Esophagus (tissue), 2 donors: Measurements from ENCODE around the gene RNF31. TPM values are rescaled to one million over a fixed set of nuclear protein-coding genes. Genes with fewer than 3 reads are reported as not detected.

Source experiments
- H3K27ac ChIP-seq, 2 donors: one replicate each; pipeline ENCODE4 v1.5.1; 2013; ENCODE audit warnings: low read depth in 2 of 2, mild to moderate bottlenecking in 2 of 2, inconsistent platforms in 1 of 2, low read length in 1 of 2, moderate library complexity in 1 of 2
- H3K27me3 ChIP-seq, 2 donors: one replicate each; pipeline ENCODE4 v1.6.1; 2013; ENCODE audit warnings: low read length in 2 of 2, control low read depth in 1 of 2, mild to moderate bottlenecking in 1 of 2; ENCODE audit not compliant: insufficient read depth in 2 of 2, control insufficient read depth in 1 of 2
- H3K36me3 ChIP-seq, 2 donors: one replicate each; pipeline ENCODE4 v1.6.1; 2013; ENCODE audit warnings: low read length in 1 of 2; ENCODE audit not compliant: control insufficient read depth in 2 of 2, insufficient read depth in 2 of 2
- H3K4me1 ChIP-seq, 2 donors: one replicate each; pipeline ENCODE4 v1.6.1; 2013; ENCODE audit warnings: low read length in 1 of 2; ENCODE audit not compliant: control insufficient read depth in 2 of 2, insufficient read depth in 2 of 2
- H3K4me3 ChIP-seq, 2 donors: one replicate each; pipeline ENCODE4 v1.5.1; 2013; ENCODE audit warnings: low read length in 2 of 2, mild to moderate bottlenecking in 2 of 2, low read depth in 1 of 2, moderate library complexity in 1 of 2
- H3K9me3 ChIP-seq, 2 donors: one replicate each; pipeline ENCODE4 v1.6.1; 2013; ENCODE audit warnings: mild to moderate bottlenecking in 2 of 2, low read depth in 1 of 2, low read length in 1 of 2, moderate library complexity in 1 of 2; ENCODE audit not compliant: control insufficient read depth in 2 of 2, insufficient read depth in 1 of 2
- WGBS, 2 donors: extraction: QIAGEN DNeasy Blood & Tissue Kit; methylation state at CpG; one replicate each; pipeline ENCODE4 v1.1.7; 2013; 5-methylcytosine and 5-hydroxymethylcytosine counted together
- polyA plus RNA-seq, 2 donors: library from polyadenylated mRNA; stranded (reverse); fragments of 200-250 nt; gene quantifications; one replicate each; pipeline ENCODE4 v1.2.3, GENCODE V29; 2013
- donor health status: healthy with polysubstance abuse.
- donor health status: Bipolar disorder and iron deficiency.

RNF31 gene
- polyA plus RNA-seq, 2 donors, result 27.4 to 70.6 TPM

- Histone ChIP-seq H3K4me1 (no peaks in the 10 kb centered on the region), H3K9me3 (no peaks in the 10 kb centered on the region), H3K36me3 (peaks cover 9 to 61% of the 10 kb centered on the region in 2 donors), H3K27me3 (no peaks in the 10 kb centered on the region), H3K4me3 (no peak overlapping the region), H3K27ac (peak overlapping the region in 1 of 2 donors; percentile 27)
- 84 to 86% methylated on average over 12 to 14 of the region's 14 CpGs for WGBS, 2 donors
Measured at GRCh38 chr14:24179294-24179960, 32.1 kb downstream of the RNF31 start.

- Histone ChIP-seq H3K36me3 (peaks cover 14 to 69% of the 10 kb centered on the region in 2 donors), H3K27me3 (no peaks in the 10 kb centered on the region), H3K4me3 (no peak overlapping the region), H3K4me1 (no peaks in the 10 kb centered on the region), H3K27ac (peak overlapping the region; percentile 27 to 43), H3K9me3 (no peaks in the 10 kb centered on the region)
- 64 to 65% methylated on average over 18 of the region's 18 CpGs for WGBS, 2 donors
Measured at GRCh38 chr14:24179961-24180796, 32.9 kb downstream of the RNF31 start.

- Histone ChIP-seq H3K4me1 (no peaks in the 10 kb centered on the region), H3K27ac (no peak overlapping the region), H3K27me3 (no peaks in the 10 kb centered on the region), H3K4me3 (no peak overlapping the region), H3K9me3 (no peaks in the 10 kb centered on the region), H3K36me3 (peaks cover 21 to 80% of the 10 kb centered on the region in 2 donors)
- WGBS, 2 donors, result 80 to 85% methylated on average over 19 of the region's 19 CpGs
Measured at GRCh38 chr14:24181371-24182077, 34.2 kb downstream of the RNF31 start.

GRCh38 chr14:24182110-24182882 is 35.0 kb downstream of the RNF31 start:
- Histone ChIP-seq H3K4me1 (peaks cover 0 to 3% of the 10 kb centered on the region in 2 donors), H3K27ac (no peak overlapping the region), H3K27me3 (no peaks in the 10 kb centered on the region), H3K36me3 (peaks cover 22 to 83% of the 10 kb centered on the region in 2 donors), H3K4me3 (no peak overlapping the region), H3K9me3 (no peaks in the 10 kb centered on the region)
- 84 to 87% methylated on average over 14 of the region's 14 CpGs for WGBS, 2 donors

GRCh38 chr14:24183014-24183481 is 35.8 kb downstream of the RNF31 start:
- peaks cover 0 to 10% of the 10 kb centered on the region in 2 donors for H3K4me1 ChIP-seq
- no peak overlapping the region for H3K27ac ChIP-seq
- H3K36me3 ChIP-seq, result peaks cover 19 to 80% of the 10 kb centered on the region in 2 donors
- WGBS, 2 donors, result 92 to 94% methylated on average over 15 of the region's 15 CpGs
- H3K9me3 ChIP-seq, result no peaks in the 10 kb centered on the region
- H3K4me3 ChIP-seq, result no peak overlapping the region
- H3K27me3 ChIP-seq, result no peaks in the 10 kb centered on the region

DNA sequence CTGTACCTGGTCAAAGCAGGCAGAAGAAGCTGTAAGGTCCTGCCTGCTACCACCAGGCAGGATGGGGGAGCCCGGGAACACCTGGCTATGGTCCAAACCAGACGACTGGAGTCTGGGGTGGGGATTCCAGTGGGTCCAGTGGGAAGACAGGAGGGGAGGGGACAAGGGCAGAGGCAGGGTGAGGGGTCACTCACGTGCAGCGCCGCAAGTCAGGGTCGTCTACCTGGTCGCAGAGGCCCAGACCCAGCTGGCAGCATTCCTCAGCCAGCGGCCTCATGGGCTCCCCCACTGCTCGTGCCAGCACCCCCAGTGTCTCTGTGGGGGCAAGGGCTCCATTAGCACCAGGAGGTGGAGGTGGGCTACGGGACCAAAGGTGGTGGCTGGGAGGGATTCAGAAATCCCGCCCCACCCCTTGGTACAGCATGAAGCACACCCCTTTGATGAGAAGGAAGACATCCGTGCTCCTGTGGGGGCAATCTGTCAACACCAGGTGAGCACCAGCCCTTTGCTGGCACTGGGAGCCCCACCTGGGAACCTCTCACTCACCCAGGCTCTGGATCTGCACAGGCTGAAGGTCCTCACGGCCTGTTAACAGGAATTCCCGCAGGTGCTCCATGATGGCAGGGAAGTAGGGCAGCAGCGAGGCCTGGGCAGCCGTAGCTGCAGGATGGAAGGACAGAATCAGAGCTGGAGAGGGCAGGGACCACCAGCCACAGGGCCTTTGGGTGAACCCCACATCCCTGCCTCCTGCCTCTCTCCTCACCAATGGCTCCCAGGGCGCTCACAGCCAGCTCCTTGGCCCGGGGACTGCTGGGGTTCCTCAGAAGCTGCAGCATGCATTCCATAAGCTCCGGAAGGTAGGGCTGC is 37.0 kb downstream of the RNF31 start:
- Histone ChIP-seq H3K27me3 (no peaks in the 10 kb centered on the region), H3K4me3 (no peak overlapping the region), H3K4me1 (peaks cover 3 to 10% of the 10 kb centered on the region in 2 donors), H3K36me3 (peaks cover 19 to 69% of the 10 kb centered on the region in 2 donors), H3K27ac (no peak overlapping the region), H3K9me3 (no peaks in the 10 kb centered on the region)
- WGBS, 2 donors, result 88 to 92% methylated on average over 19 of the region's 19 CpGs

DNA sequence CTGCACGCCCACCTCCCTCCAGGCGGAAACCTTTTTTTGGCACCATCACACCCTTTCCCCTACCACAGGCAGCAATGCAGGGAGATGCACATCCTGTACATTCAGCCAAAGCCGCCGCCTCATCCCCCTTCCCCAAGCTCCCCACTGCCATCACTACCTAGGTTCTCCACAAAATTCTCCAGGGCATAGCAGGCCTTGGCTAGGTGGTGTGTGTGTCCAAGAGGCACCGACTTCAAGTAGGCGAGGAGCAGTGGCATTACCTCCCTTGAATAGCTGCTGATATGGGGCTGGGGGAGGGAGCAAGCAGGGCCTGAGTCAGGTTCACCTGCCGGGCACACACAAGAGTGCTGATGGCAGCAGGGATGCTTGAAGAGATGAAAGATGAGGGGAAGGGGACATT is 37.7 kb downstream of the RNF31 start:
- Histone ChIP-seq H3K27ac (no peak overlapping the region), H3K9me3 (no peaks in the 10 kb centered on the region), H3K27me3 (no peaks in the 10 kb centered on the region), H3K4me1 (peaks cover 3 to 10% of the 10 kb centered on the region in 2 donors), H3K4me3 (no peak overlapping the region), H3K36me3 (peaks cover 19 to 68% of the 10 kb centered on the region in 2 donors)
- 91 to 97% methylated on average over 7 of the region's 7 CpGs for WGBS, 2 donors

- Histone ChIP-seq H3K9me3 (no peaks in the 10 kb centered on the region), H3K4me3 (no peak overlapping the region), H3K4me1 (peaks cover 3 to 10% of the 10 kb centered on the region in 2 donors), H3K27ac (no peak overlapping the region), H3K36me3 (peaks cover 19 to 66% of the 10 kb centered on the region in 2 donors), H3K27me3 (no peaks in the 10 kb centered on the region)
- WGBS, 2 donors, result 91 to 92% methylated on average over 11 of the region's 11 CpGs
Measured at GRCh38 chr14:24185741-24186140, 38.4 kb downstream of the RNF31 start.
